HepG2 (cell line): ENCODE data around the gene CKM. TPM values are rescaled to one million over a fixed set of nuclear protein-coding genes. Genes with fewer than 3 reads are reported as not detected.

Experiments
- AKAP8 ChIP-seq: sonication (generic); formaldehyde crosslinking; IDR thresholded peaks from 2 replicates; pipeline ENCODE4 v1.5.1; 2020; ENCODE audit warnings: mild to moderate bottlenecking, missing genetic modification reagents
- NFYC ChIP-seq: IDR thresholded peaks from 2 replicates; pipeline ENCODE4 v1.6.1; 2016; ENCODE audit warnings: missing genetic modification reagents, missing compliant biosample characterization
- POLR2A ChIP-seq, 2 experiments: IDR thresholded peaks; 2 replicates each; pipeline ENCODE4 v1.6.1; 2011; ENCODE audit warnings: low read depth in 2 of 2, low read length in 2 of 2, mild to moderate bottlenecking in 1 of 2, moderate library complexity in 1 of 2; ENCODE audit not compliant: insufficient read depth in 1 of 2
- SSRP1 ChIP-seq: IDR thresholded peaks from 2 replicates; pipeline ENCODE4 v1.6.1; 2016; ENCODE audit warnings: control low read depth
- TERF1 ChIP-seq: sonication (generic); formaldehyde crosslinking; IDR thresholded peaks from 2 replicates; pipeline ENCODE4 v1.8.0; 2022; ENCODE audit warnings: mild to moderate bottlenecking, missing genetic modification reagents, moderate library complexity
- TRIM24 ChIP-seq: sonication (generic); formaldehyde crosslinking; IDR thresholded peaks from 2 replicates; pipeline ENCODE4 v1.8.0; 2022; ENCODE audit warnings: mild to moderate bottlenecking, missing genetic modification reagents
- USF2 ChIP-seq, 2 experiments: sonication (generic) in 1 of 2; formaldehyde crosslinking in 1 of 2; IDR thresholded peaks; 2 replicates each; pipeline versions ENCODE4 v1.5.1 to v1.6.1; 2011 to 2020; ENCODE audit warnings: borderline replicate concordance in 1 of 2, low read depth in 1 of 2, low read length in 1 of 2, mild to moderate bottlenecking in 1 of 2, missing genetic modification reagents in 1 of 2, moderate library complexity in 1 of 2
- ZKSCAN1 ChIP-seq: fragments of 150-350 bp; IDR thresholded peaks from 2 replicates; pipeline ENCODE4 v1.6.1; 2014; ENCODE audit warnings: low read length
- ZNF180 ChIP-seq: sonication (generic); formaldehyde crosslinking; IDR thresholded peaks from 2 replicates; pipeline ENCODE4 v1.4.0; 2020; ENCODE audit warnings: low read depth, missing genetic modification reagents, borderline replicate concordance
- polyA plus RNA-seq, 8 experiments: library from polyadenylated mRNA; depleted of rRNA in 3 of 8; stranded (reverse) in 7 of 8; unstranded in 1 of 8; fragments of >200 nt; fragmentation: Illumina TruSeq in 4 of 8; extraction: Trizol in 4 of 8; gene quantifications; 2 replicates each; pipeline versions ENCODE4 v1.2.1 to v1.2.3, GENCODE V29; 2011 to 2016; ENCODE audit warnings: low read depth in 4 of 8, missing spikeins in 1 of 8, mixed read lengths in 1 of 8; ENCODE audit not compliant: insufficient read depth in 1 of 8
- total RNA-seq, 5 experiments: library from RNA; depleted of rRNA; stranded (reverse); fragments of >200 nt; fragmentation: Illumina TruSeq; extraction: Trizol; gene quantifications; 2 replicates each; pipeline ENCODE4 v1.2.3, GENCODE V29; 2016; ENCODE audit warnings: low read depth in 1 of 5

CKM gene
- total and polyA plus RNA-seq, 2 of the 13 experiments (the other 11 are each of a cell fraction or from before 2014, with no cell fraction given): 0.54 to 0.80 TPM

GRCh38 chr19:45304141-45304926 is 18.3 kb downstream of the CKM start (continued):
- TF ChIP-seq ZNF180 (CRISPR knock-in tag) (no peak), TRIM24 (no peak), AKAP8 (0 out of 2 replicates have a peak, but pooled peaks have one; percentile 17), SSRP1 (CRISPR knock-in tag) (0 out of 2 replicates have a peak, but pooled peaks have one; percentile 56), TERF1 (CRISPR knock-in tag) (0 out of 2 replicates have a peak, but pooled peaks have one; percentile 42), ZKSCAN1 (peak; percentile 40; the same call in 1 of the 2 replicates), NFYC (CRISPR knock-in tag) (0 out of 2 replicates have a peak, but pooled peaks have one; percentile 17), USF2 (IDR thresholded peaks at IDR 0.05; ENCODE audit: low read depth, low read length) (no peak), USF2 (CRISPR knock-in tag; IDR thresholded peaks at IDR 0.05; ENCODE audit: borderline replicate concordance) (peak; percentile 33; the same call in 1 of the 2 replicates), POLR2A (IDR thresholded peaks at IDR 0.05; ENCODE audit: insufficient read depth in 1 of 2, low read depth in 2 of 2, low read length in 2 of 2) (peak in 1 of 2 experiments; percentile 36; a peak in 1 of 4 replicates)
